ENCODE measurements around the gene GATC. TPM values are rescaled to one million over a fixed set of nuclear protein-coding genes. Genes with fewer than 3 reads are reported as not detected.
A peak's percentile ranks its signal among the peaks of the same experiment; 100 is the strongest.

The GATC gene
- total and polyA plus RNA-seq, 7 experiments from 2014 or later, result 14.4 to 30.6 (median 24.6) TPM

DNA sequence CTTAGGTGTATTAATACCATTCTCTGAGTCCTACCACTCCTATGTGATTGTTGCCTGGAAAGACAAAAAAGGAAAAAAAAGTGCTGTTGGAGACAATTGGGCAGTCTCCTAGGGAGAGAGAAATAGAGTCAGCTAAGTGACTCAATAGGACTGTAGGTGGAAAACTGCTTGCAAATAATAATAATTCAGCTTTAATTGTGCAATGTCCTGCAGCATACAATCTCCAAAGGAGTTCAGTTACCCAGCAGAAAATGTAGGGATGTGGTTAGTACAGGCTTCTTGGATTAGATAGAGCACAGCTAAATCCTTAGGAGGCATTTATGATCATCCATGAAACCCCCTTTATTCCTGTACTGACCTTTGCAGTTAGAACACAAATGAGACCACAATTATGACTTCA lies 26.3 kb downstream of the GATC start:
- no peak for ATAC-seq
- H3K4me1 ChIP-seq (ENCODE audit: control insufficient read depth in 2 of 2, insufficient read depth in 2 of 2, low read length in 2 of 2), result peaks cover 4 to 21% of the 10 kb centered on the region in 2 donors
- H3K27ac Mint-ChIP-seq, result no peak overlapping the region
- ChIA-PET CTCF (interaction anchor here (0.6 to 1.5 kb wide), 3 partner anchors 24 to 174 kb away, joined by 3 to 5 read pairs (median 5); partner anchors contain the start of gene DYNLL1), POLR2A (interaction anchor here (0.6 to 1.4 kb wide), 3 partner anchors 10 to 273 kb away, joined by 3 to 6 read pairs (median 5); partner anchors contain the start of gene DYNLL1)
- H3K36me3 Mint-ChIP-seq, result peaks cover 0 to 4% (median 0%) of the 10 kb centered on the region in 5 donors
- intact Hi-C loops (cut with micrococcal nuclease), result no loop called here
- H3K27me3 ChIP-seq (ENCODE audit: control insufficient read depth in 2 of 2, insufficient read depth in 2 of 2, low read length in 2 of 2), result no peaks in the 10 kb centered on the region
- no peaks in the 10 kb centered on the region for H3K9me3 Mint-ChIP-seq
- peaks cover 0 to 7% (median 0%) of the 10 kb centered on the region in 5 donors for H3K27me3 Mint-ChIP-seq
- no peak overlapping the region for H3K4me3 Mint-ChIP-seq
- no peaks in the 10 kb centered on the region for H3K9me3 ChIP-seq (ENCODE audit: control insufficient read depth in 2 of 3, low read length in 3 of 3)
- no peak for DNase-seq
- H3K27ac ChIP-seq (ENCODE audit: low read depth, low read length), result no peak overlapping the region
- no peak overlapping the region for H3K4me3 ChIP-seq (ENCODE audit: low read length)
- peaks cover 20 to 45% (median 24%) of the 10 kb centered on the region in 7 donors for H3K4me1 Mint-ChIP-seq
- no peaks in the 10 kb centered on the region for H3K36me3 ChIP-seq (ENCODE audit: control insufficient read depth in 2 of 3, insufficient read depth in 3 of 3, low read length in 3 of 3)

DNA sequence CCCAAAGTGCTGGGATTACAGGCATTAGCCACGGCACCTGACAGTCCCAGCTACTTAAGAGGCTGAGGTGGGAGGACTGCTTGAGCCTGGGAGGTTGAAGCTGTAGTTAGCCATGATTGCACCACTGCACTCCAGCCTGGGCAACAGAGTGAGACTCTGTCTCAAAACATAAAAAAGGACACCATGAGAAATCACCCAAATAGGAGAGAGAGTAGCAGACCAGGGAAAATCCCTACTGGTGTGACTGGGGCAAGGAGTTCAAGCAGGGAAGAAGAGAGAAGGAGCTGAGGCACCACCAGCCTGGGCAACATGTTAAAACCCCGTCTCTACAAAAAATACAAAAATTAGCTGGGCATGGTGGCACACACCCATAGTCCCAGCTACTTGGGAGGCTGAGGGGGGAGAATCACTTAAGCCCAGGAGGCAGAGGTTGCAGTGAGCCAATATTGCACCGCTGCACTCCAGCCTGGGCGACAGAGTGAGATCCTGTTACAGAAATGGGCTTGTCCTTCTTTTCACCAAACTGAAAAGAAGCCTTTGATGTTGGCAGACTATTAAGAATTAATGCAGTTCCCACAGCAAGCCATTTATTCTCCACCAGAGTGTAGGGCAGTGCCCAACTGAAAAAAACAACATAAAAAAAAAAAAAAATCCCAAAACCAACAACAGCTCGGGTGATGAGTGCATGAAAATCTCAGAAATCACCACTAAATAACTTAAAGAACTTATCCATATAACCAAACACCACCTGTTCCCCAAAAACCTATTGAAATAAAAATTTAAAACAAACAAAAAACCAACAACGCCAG lies 27.8 kb downstream of the GATC start:
- H3K4me3 ChIP-seq (ENCODE audit: low read length), result no peak overlapping the region
- H3K36me3 Mint-ChIP-seq, result peaks cover 0 to 2% (median 0%) of the 10 kb centered on the region in 5 donors
- no peaks in the 10 kb centered on the region for H3K36me3 ChIP-seq (ENCODE audit: control insufficient read depth in 2 of 3, insufficient read depth in 3 of 3, low read length in 3 of 3)
- ChIA-PET CTCF (interaction anchor here (0.7 kb wide), 1 partner anchor 33 kb away, joined by 3 read pairs; no protein-coding TSS in a partner anchor), POLR2A (interaction anchor here (0.6 to 2.6 kb wide), 3 partner anchors 22 to 54 kb away, joined by 3 to 12 read pairs (median 4); partner anchors contain the start of gene DYNLL1)
- H3K27me3 ChIP-seq (ENCODE audit: control insufficient read depth in 2 of 2, insufficient read depth in 2 of 2, low read length in 2 of 2), result no peaks in the 10 kb centered on the region
- H3K4me1 ChIP-seq (ENCODE audit: control insufficient read depth in 2 of 2, insufficient read depth in 2 of 2, low read length in 2 of 2), result peaks cover 4 to 13% of the 10 kb centered on the region in 2 donors
- no peak overlapping the region for H3K27ac ChIP-seq (ENCODE audit: low read depth, low read length)
- ATAC-seq, result no peak
- DNase-seq, result no peak
- no peak overlapping the region for H3K4me3 Mint-ChIP-seq
- peaks cover 9 to 35% (median 17%) of the 10 kb centered on the region in 7 donors for H3K4me1 Mint-ChIP-seq
- intact Hi-C loops (cut with micrococcal nuclease), result no loop called here
- H3K9me3 ChIP-seq (ENCODE audit: control insufficient read depth in 2 of 3, low read length in 3 of 3), result no peaks in the 10 kb centered on the region
- H3K27ac Mint-ChIP-seq, result peak overlapping the region in 1 of 9 donors; percentile 25
- no peaks in the 10 kb centered on the region for H3K9me3 Mint-ChIP-seq
- H3K27me3 Mint-ChIP-seq, result peaks cover 0 to 7% (median 0%) of the 10 kb centered on the region in 5 donors

DNA sequence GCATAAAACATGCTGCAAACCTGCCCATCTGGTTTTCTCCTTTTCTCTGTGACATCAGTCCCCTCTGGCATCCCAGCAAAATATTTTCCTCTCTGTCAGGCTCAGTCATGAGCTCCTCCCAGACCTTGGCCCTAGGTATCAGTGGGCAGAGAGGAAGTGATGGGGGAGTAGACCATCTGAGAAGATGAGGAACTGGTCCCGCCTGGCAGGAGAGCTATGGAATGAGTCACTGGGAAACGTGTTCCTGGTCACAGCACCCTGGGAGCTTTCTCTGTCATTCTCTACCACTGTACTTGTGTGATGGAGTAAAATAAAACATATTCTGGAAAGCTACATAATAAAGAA lies 28.3 kb downstream of the GATC start:
- POLR2A ChIA-PET, result interaction anchor here (0.6 to 2.6 kb wide), 4 partner anchors 21 to 147 kb away, joined by 3 to 12 read pairs (median 4); partner anchors contain the start of gene DYNLL1
- no peak overlapping the region for H3K4me3 ChIP-seq (ENCODE audit: low read length)
- Mint-ChIP-seq H3K4me3 (no peak overlapping the region), H3K27ac (peak overlapping the region in 1 of 9 donors; percentile 55), H3K4me1 (peaks cover 9 to 38% (median 17%) of the 10 kb centered on the region in 7 donors), H3K27me3 (peaks cover 0 to 7% (median 0%) of the 10 kb centered on the region in 5 donors), H3K36me3 (peaks cover 0 to 2% (median 0%) of the 10 kb centered on the region in 5 donors), H3K9me3 (no peaks in the 10 kb centered on the region)
- intact Hi-C loops (cut with micrococcal nuclease), result no loop called here
- DNase-seq (no peak), ATAC-seq (no peak)
- no peaks in the 10 kb centered on the region for H3K36me3 ChIP-seq (ENCODE audit: control insufficient read depth in 2 of 3, insufficient read depth in 3 of 3, low read length in 3 of 3)
- H3K9me3 ChIP-seq (ENCODE audit: control insufficient read depth in 2 of 3, low read length in 3 of 3), result no peaks in the 10 kb centered on the region
- CTCF ChIA-PET, result interaction anchor here (0.7 kb wide), 1 partner anchor 34 kb away, joined by 3 read pairs; no protein-coding TSS in a partner anchor
- peaks cover 4 to 16% of the 10 kb centered on the region in 2 donors for H3K4me1 ChIP-seq (ENCODE audit: control insufficient read depth in 2 of 2, insufficient read depth in 2 of 2, low read length in 2 of 2)
- no peak overlapping the region for H3K27ac ChIP-seq (ENCODE audit: low read depth, low read length)
- H3K27me3 ChIP-seq (ENCODE audit: control insufficient read depth in 2 of 2, insufficient read depth in 2 of 2, low read length in 2 of 2), result no peaks in the 10 kb centered on the region

- Mint-ChIP-seq H3K9me3 (no peaks in the 10 kb centered on the region), H3K36me3 (peaks cover 0 to 2% (median 0%) of the 10 kb centered on the region in 5 donors), H3K27ac (no peak overlapping the region), H3K27me3 (peaks cover 0 to 7% (median 0%) of the 10 kb centered on the region in 5 donors), H3K4me1 (peaks cover 0 to 38% (median 10%) of the 10 kb centered on the region in 7 donors), H3K4me3 (no peak overlapping the region)
- intact Hi-C loops (cut with micrococcal nuclease), result no loop called here
- Histone ChIP-seq H3K4me1 (ENCODE audit: control insufficient read depth in 2 of 2, insufficient read depth in 2 of 2, low read length in 2 of 2) (peaks cover 0 to 20% of the 10 kb centered on the region in 2 donors), H3K27ac (ENCODE audit: low read depth, low read length) (no peak overlapping the region), H3K36me3 (ENCODE audit: control insufficient read depth in 2 of 3, insufficient read depth in 3 of 3, low read length in 3 of 3) (no peaks in the 10 kb centered on the region), H3K27me3 (ENCODE audit: control insufficient read depth in 2 of 2, insufficient read depth in 2 of 2, low read length in 2 of 2) (no peaks in the 10 kb centered on the region), H3K9me3 (ENCODE audit: control insufficient read depth in 2 of 3, low read length in 3 of 3) (no peaks in the 10 kb centered on the region), H3K4me3 (ENCODE audit: low read length) (no peak overlapping the region)
- ATAC-seq (no peak), DNase-seq (no peak)
- ChIA-PET CTCF (interaction anchor here (1.0 kb wide), 1 partner anchor 9 kb away, joined by 3 read pairs; no protein-coding TSS in a partner anchor), POLR2A (interaction anchor here (0.5 to 2.6 kb wide), 2 partner anchors 20 to 1197 kb away, joined by 4 to 12 read pairs; partner anchors contain the start of gene DYNLL1)
Observed at GRCh38 chr12:120475643-120476042, 29.4 kb downstream of the GATC start.

DNA sequence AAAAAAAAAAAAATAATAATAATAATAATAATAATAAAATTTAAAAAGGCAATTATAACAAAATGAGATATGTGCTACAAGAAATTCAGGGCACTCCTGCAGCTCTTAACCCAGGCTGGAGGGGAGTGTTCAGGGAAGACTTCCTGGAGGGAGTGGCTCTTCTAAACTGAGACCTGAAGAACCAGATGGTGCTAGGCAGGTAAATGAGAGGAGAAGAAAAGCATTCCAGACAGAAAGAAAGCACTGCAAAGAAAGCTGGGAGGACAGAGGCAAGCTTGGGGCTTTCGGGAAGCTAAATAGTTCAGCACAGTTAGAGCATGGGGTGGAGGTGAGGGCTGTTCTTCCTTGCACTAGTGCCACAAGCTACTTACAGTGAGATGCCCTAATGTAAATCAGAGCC lies 33.2 kb downstream of the GATC start:
- Mint-ChIP-seq H3K27me3 (peaks cover 0 to 9% (median 0%) of the 10 kb centered on the region in 5 donors), H3K9me3 (no peaks in the 10 kb centered on the region), H3K4me3 (peak overlapping the region in 1 of 10 donors; percentile 25), H3K36me3 (peaks cover 0 to 4% (median 0%) of the 10 kb centered on the region in 5 donors), H3K27ac (peak overlapping the region in 1 of 9 donors; percentile 33), H3K4me1 (peaks cover 0 to 31% (median 0%) of the 10 kb centered on the region in 7 donors)
- no peaks in the 10 kb centered on the region for H3K27me3 ChIP-seq (ENCODE audit: control insufficient read depth in 2 of 2, insufficient read depth in 2 of 2, low read length in 2 of 2)
- peaks cover 0 to 28% of the 10 kb centered on the region in 2 donors for H3K4me1 ChIP-seq (ENCODE audit: control insufficient read depth in 2 of 2, insufficient read depth in 2 of 2, low read length in 2 of 2)
- ChIA-PET POLR2A (interaction anchor here (0.7 kb wide), 1 partner anchor 9 kb away, joined by 3 read pairs; no protein-coding TSS in a partner anchor), CTCF (no interaction called here)
- no peak overlapping the region for H3K4me3 ChIP-seq (ENCODE audit: low read length)
- no peak overlapping the region for H3K27ac ChIP-seq (ENCODE audit: low read depth, low read length)
- no peak for ATAC-seq
- H3K9me3 ChIP-seq (ENCODE audit: control insufficient read depth in 2 of 3, low read length in 3 of 3), result no peaks in the 10 kb centered on the region
- no peaks in the 10 kb centered on the region for H3K36me3 ChIP-seq (ENCODE audit: control insufficient read depth in 2 of 3, insufficient read depth in 3 of 3, low read length in 3 of 3)
- DNase-seq, result no peak
- intact Hi-C loops (cut with micrococcal nuclease), result no loop called here

DNA sequence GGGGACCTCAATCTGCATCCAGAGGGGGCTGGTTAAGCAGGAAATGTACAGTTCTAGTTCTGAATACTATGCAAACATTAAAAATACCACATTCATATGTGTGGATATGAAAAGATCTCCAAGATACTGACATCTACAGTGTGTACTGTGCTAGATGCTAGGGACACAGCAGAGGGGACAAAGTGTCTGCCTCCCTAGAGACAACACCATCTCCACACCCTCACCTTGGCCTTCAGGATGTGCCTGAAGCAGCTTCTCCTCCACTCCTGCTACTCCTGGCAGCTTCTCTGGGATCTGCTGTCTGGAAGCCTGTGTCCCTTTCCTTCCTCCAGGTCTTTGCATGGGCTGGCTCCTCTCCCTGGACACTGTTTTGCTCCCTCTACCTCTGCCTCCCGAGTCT lies 34.0 kb downstream of the GATC start:
- intact Hi-C loops (cut with micrococcal nuclease), result no loop called here
- no peak overlapping the region for H3K27ac ChIP-seq (ENCODE audit: low read depth, low read length)
- peaks cover 0 to 26% (median 0%) of the 10 kb centered on the region in 7 donors for H3K4me1 Mint-ChIP-seq
- ChIA-PET CTCF (no interaction called here), POLR2A (no interaction called here)
- H3K36me3 ChIP-seq (ENCODE audit: control insufficient read depth in 2 of 3, insufficient read depth in 3 of 3, low read length in 3 of 3), result no peaks in the 10 kb centered on the region
- no peak overlapping the region for H3K4me3 Mint-ChIP-seq
- no peak for DNase-seq
- H3K27me3 ChIP-seq (ENCODE audit: control insufficient read depth in 2 of 2, insufficient read depth in 2 of 2, low read length in 2 of 2), result no peaks in the 10 kb centered on the region
- H3K4me1 ChIP-seq (ENCODE audit: control insufficient read depth in 2 of 2, insufficient read depth in 2 of 2, low read length in 2 of 2), result peaks cover 0 to 28% of the 10 kb centered on the region in 2 donors
- peaks cover 0 to 4% (median 0%) of the 10 kb centered on the region in 5 donors for H3K27me3 Mint-ChIP-seq
- H3K4me3 ChIP-seq (ENCODE audit: low read length), result no peak overlapping the region
- no peaks in the 10 kb centered on the region for H3K9me3 Mint-ChIP-seq
- peaks cover 0 to 4% (median 0%) of the 10 kb centered on the region in 5 donors for H3K36me3 Mint-ChIP-seq
- no peaks in the 10 kb centered on the region for H3K9me3 ChIP-seq (ENCODE audit: control insufficient read depth in 2 of 3, low read length in 3 of 3)
- no peak for ATAC-seq
- peak overlapping the region in 2 of 9 donors; percentile 33 for H3K27ac Mint-ChIP-seq
